ENCODE measurements around the gene C4B.
"Not testable (repeated sequence)": the region's sequence is repeated elsewhere in the genome, so short reads cannot be mapped to it uniquely, and the experiment has no call there.

Gene C4B

DNA sequence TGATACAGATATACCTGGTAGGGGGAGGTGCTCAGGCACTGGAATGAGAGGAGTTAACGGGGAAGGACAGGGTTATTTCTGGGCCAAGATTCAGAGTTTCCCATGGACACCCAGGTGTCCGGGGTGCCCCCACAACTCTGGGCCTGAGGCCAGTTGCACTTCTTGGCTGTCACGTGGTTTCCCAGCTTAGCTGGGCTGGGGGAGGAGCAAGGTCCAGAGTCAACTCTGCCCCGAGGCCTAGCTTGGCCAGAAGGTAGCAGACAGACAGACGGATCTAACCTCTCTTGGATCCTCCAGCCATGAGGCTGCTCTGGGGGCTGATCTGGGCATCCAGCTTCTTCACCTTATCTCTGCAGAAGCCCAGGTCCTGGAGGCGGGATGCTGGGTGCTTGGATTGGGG is at the start of gene C4B:
Gene C4B (plus strand): TSS at position 249 of the 400 bp plus-strand sequence. CDS start 51 bp downstream, at position 300.
- not testable (repeated sequence) for H3K4me3 ChIP-seq (ENCODE audit: low read depth, low read length)

DNA sequence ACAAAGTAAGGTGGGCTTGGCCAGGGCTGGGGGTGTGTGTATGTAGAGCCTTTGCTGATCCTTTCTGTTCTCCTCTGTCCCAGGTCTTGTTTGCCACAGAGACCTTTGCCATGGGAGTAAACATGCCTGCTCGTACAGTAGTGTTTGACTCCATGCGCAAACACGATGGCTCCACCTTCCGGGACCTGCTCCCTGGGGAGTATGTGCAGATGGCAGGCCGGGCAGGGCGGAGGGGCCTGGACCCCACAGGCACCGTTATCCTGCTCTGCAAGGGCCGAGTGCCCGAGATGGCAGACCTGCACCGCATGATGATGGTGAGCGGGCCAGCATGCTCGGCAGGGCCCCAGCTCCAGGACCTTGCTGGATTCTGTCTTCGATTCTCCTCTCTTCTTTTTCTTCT is 48.9 kb upstream of the C4B start:
- no peak overlapping the region for H3K4me3 ChIP-seq (ENCODE audit: low read depth, low read length)

DNA sequence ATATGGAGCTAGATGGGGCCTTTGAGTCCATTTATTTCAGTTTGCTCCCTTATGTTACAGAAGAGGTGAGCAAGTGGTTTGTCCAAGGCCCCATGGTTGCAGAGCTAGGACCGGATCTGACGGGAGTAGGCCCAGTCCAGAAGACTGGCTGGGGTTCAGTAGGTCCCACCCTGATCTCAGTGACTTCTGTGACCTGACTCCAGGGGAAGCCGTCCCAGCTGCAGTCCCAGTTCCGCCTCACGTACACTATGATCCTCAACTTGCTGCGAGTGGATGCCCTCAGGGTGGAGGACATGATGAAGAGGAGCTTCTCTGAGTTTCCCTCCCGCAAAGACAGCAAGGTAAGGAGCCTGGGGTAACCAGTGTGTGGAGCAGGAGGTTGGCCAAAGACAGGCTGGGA is 48.1 kb upstream of the C4B start:
- TF ChIP-seq, protein P1, sequence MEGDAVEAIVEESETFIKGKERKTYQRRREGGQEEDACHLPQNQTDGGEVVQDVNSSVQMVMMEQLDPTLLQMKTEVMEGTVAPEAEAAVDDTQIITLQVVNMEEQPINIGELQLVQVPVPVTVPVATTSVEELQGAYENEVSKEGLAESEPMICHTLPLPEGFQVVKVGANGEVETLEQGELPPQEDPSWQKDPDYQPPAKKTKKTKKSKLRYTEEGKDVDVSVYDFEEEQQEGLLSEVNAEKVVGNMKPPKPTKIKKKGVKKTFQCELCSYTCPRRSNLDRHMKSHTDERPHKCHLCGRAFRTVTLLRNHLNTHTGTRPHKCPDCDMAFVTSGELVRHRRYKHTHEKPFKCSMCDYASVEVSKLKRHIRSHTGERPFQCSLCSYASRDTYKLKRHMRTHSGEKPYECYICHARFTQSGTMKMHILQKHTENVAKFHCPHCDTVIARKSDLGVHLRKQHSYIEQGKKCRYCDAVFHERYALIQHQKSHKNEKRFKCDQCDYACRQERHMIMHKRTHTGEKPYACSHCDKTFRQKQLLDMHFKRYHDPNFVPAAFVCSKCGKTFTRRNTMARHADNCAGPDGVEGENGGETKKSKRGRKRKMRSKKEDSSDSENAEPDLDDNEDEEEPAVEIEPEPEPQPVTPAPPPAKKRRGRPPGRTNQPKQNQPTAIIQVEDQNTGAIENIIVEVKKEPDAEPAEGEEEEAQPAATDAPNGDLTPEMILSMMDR (IDR thresholded peaks at IDR 0.05; ENCODE audit: borderline replicate concordance, insufficient read depth, low read depth, low read length), result no peak
- no peak overlapping the region for H3K4me3 ChIP-seq (ENCODE audit: low read depth, low read length)

More for the DNA sequence above, 48.9 kb upstream of the C4B start:
- TF ChIP-seq, protein P1 (IDR thresholded peaks at IDR 0.05; ENCODE audit: borderline replicate concordance, insufficient read depth, low read depth, low read length), result no peak

DNA sequence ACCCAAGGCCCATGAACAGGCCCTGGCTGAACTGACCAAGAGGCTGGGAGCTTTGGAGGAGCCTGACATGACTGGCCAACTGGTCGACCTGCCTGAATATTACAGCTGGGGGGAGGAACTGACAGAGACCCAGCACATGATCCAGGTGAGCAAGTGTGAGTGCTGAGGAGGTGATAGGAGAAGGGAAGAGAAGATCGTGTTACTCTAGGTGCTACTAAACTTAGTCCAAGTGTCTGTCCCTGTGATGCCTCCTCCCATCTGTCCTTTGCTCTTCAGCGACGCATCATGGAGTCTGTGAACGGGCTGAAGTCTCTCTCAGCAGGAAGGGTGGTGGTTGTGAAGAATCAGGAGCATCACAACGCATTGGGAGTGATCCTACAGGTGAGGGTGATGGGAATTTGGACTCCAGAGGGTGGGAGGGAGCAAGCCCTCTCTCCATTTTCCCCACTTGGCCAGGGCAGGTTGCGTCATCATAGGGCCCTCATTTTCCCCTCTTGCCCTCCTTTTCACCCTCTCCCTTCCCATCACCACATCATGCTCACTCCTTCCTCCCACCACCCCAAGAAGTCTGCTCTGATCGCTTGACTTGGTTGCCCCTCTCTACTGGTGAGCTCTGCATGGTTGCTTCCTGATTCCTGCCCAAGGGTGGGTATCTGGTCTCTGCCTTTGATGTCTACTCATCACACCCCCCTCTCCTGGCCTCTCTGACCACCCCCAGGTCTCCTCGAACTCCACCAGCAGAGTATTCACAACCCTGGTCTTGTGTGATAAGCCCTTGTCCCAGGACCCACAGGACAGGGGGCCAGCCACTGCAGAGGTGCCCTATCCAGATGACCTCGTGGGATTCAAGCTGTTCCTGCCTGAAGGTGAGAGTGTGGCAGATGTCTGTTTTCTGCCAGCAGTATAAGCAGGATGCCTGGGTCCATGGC is 47.3 kb upstream of the C4B start:
- H3K4me3 ChIP-seq (ENCODE audit: low read depth, low read length), result no peak overlapping the region
- TF ChIP-seq, protein P1 (IDR thresholded peaks at IDR 0.05; ENCODE audit: borderline replicate concordance, insufficient read depth, low read depth, low read length), result no peak

DNA sequence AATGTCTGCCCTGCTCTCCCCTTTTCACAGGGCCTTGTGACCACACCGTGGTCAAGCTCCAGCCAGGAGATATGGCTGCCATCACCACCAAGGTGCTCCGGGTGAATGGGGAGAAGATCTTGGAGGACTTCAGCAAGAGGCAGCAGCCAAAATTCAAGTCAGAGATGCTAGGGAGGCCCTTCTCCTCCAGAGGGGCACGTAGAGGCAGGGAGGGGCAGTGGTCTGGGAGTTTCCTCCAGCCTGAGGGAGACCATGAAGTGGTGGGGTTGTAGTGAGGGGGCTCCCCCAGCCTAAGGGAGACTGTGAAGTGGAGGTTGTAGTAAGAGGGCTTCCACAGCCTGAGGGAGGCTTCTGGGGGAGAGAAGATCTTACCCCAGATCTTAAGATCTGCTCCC is 46.7 kb upstream of the C4B start:
- H3K4me3 ChIP-seq (ENCODE audit: low read depth, low read length), result no peak overlapping the region
- TF ChIP-seq, protein P1 (IDR thresholded peaks at IDR 0.05; ENCODE audit: borderline replicate concordance, insufficient read depth, low read depth, low read length), result no peak

DNA sequence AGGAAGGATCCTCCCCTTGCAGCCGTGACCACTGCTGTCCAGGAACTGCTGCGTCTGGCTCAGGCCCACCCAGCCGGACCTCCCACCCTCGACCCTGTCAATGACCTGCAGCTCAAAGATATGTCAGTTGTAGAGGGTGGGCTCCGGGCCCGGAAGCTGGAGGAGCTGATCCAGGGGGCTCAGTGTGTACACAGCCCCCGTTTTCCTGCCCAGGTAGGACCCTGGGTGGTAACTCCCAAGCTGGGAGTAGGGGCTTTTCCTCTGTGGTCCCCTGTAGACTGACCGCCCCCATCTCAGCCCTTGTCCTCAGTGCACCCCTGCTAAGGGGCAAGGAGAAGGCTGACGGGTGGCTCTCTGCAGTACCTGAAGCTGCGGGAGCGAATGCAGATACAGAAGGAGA is 46.3 kb upstream of the C4B start:
- TF ChIP-seq, protein P1 (IDR thresholded peaks at IDR 0.05; ENCODE audit: borderline replicate concordance, insufficient read depth, low read depth, low read length), result no peak
- no peak overlapping the region for H3K4me3 ChIP-seq (ENCODE audit: low read depth, low read length)

DNA sequence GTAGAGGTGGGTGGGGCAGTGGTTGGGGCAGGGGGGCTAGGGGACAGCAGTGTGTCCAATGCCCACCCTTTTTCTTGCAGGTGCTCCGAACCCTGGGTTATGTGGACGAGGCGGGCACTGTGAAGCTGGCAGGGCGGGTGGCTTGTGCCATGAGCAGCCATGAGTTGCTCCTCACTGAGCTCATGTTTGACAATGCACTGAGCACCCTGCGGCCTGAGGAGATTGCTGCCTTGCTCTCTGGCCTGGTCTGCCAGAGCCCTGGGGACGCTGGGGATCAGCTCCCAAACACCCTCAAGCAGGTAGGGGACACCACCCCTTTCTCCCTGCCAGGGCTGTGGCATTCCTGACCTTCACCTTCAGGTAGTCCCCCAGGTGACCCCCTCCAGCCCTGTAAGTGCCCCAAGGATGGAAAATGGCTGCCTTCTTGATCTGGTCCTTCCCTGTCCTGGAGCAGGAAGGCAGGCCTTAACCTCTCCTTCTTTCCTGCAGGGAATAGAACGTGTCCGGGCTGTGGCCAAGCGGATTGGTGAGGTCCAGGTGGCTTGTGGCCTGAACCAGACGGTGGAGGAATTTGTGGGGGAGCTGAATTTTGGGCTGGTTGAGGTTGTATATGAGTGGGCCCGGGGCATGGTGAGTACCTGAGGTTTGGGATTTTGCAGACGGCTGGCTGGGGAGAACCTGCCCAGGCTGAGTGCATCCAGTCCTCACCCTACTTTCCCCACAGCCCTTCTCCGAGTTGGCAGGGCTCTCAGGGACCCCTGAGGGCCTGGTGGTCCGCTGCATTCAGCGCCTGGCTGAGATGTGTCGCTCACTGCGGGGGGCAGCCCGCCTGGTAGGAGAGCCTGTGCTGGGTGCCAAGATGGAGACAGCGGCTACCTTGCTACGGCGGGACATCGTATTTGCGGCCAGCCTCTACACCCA is 45.5 kb upstream of the C4B start:
- TF ChIP-seq, protein P1 (IDR thresholded peaks at IDR 0.05; ENCODE audit: borderline replicate concordance, insufficient read depth, low read depth, low read length), result no peak
- no peak overlapping the region for H3K4me3 ChIP-seq (ENCODE audit: low read depth, low read length)

Data from GM12875 (cell line).